ENCODE data around the gene SURF6. TPM values are rescaled to one million over a fixed set of nuclear protein-coding genes. Genes with fewer than 3 reads are reported as not detected.

SURF6 gene
- polyA plus RNA-seq, 3 donors = 0.75 to 12.9 (median 2.9) TPM

GRCh38 chr9:133286523-133286922, 49.5 kb downstream of the SURF6 start:
- peaks cover 1 to 3% (median 3%) of the 10 kb centered on the region in 3 donors for H3K27me3 Mint-ChIP-seq (ENCODE audit: low read depth in 3 of 3)
- Histone ChIP-seq H4K20me1 (ENCODE audit: insufficient read depth, low read length) (no peaks in the 10 kb centered on the region), H3K79me2 (ENCODE audit: insufficient read depth, low read length) (no peaks in the 10 kb centered on the region), H3K36me3 (replicated peaks in 1 of 2; ENCODE audit: control insufficient read depth in 1 of 2, insufficient read depth in 2 of 2, low read length in 2 of 2) (no peaks in the 10 kb centered on the region), H3K27ac (ENCODE audit: low read depth in 1 of 2, low read length in 2 of 2) (no peak overlapping the region), H3K4me2 (replicated peaks; ENCODE audit: extremely low read depth, low read length, poor library complexity, severe bottlenecking) (no peak overlapping the region), H3K4me1 (ENCODE audit: control insufficient read depth in 1 of 2, insufficient read depth in 2 of 2, low read length in 2 of 2) (peaks cover 0 to 4% of the 10 kb centered on the region in 2 donors), H2AFZ (ENCODE audit: insufficient read depth, low read depth, low read length, poor library complexity, severe bottlenecking) (no peak overlapping the region), H3K27me3 (ENCODE audit: control insufficient read depth in 2 of 2, insufficient read depth in 2 of 2, low read length in 2 of 2) (no peaks in the 10 kb centered on the region), H3K9me3 (replicated peaks in 1 of 2; ENCODE audit: control insufficient read depth in 1 of 2, insufficient read depth in 1 of 2, low read length in 2 of 2) (peaks cover 6 to 15% of the 10 kb centered on the region in 2 donors), H3K9ac (ENCODE audit: insufficient read depth, low read length, poor library complexity, severe bottlenecking) (no peak overlapping the region), H3K4me3 (replicated peaks in 1 of 3; ENCODE audit: low read depth in 2 of 3, low read length in 3 of 3) (no peak overlapping the region)
- no peaks in the 10 kb centered on the region for H3K36me3 Mint-ChIP-seq
- peaks cover 11 to 31% (median 26%) of the 10 kb centered on the region in 7 donors for H3K9me3 Mint-ChIP-seq
- H3K27ac Mint-ChIP-seq = no peak overlapping the region
- intact Hi-C loops (cut with micrococcal nuclease) = no loop called here
- TF ChIP-seq CTCF (IDR thresholded peaks at IDR 0.05) = no peak
- no peaks in the 10 kb centered on the region for H3K4me1 Mint-ChIP-seq
- DNase-seq = no peak
- H3K4me3 Mint-ChIP-seq = no peak overlapping the region
- WGBS (ENCODE audit: insufficient coverage) = no CpG with 5 or more reads among the region's 2 CpGs

DNA sequence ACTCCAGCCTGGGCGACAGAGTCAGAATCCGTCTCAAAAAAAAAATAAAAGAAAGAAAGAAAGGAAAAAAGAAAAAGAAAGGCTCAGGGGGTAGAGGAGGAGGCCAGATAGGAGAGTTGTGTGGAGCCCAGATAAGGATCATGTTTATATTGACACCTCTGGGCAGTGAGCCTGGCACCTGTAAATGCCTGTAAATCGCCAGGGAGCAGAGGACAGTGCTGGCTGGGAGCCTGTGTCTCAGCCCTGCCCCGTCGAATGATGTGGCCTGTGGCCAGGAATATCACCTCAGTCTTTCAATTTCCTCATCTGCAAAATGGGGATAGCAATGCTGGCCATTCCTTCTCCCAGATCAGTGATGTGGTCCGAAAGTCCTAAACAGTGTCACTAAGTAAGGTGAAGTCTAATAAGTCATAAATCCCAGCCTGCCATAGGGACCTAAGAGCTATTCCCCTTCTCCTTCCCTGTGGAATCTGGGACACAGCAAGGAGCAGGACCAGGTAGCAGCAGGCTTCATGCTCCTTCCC, 50.7 kb downstream of the SURF6 start:
- H3K9me3 Mint-ChIP-seq = peaks cover 10 to 23% (median 18%) of the 10 kb centered on the region in 7 donors
- H3K4me2 ChIP-seq (replicated peaks; ENCODE audit: extremely low read depth, low read length, poor library complexity, severe bottlenecking) = no peak overlapping the region
- H3K79me2 ChIP-seq (ENCODE audit: insufficient read depth, low read length) = no peaks in the 10 kb centered on the region
- peaks cover 0 to 12% of the 10 kb centered on the region in 2 donors for H3K9me3 ChIP-seq (replicated peaks in 1 of 2; ENCODE audit: control insufficient read depth in 1 of 2, insufficient read depth in 1 of 2, low read length in 2 of 2)
- H3K4me1 ChIP-seq (ENCODE audit: control insufficient read depth in 1 of 2, insufficient read depth in 2 of 2, low read length in 2 of 2) = peaks cover 0 to 4% of the 10 kb centered on the region in 2 donors
- no peak overlapping the region for H3K4me3 ChIP-seq (replicated peaks in 1 of 3; ENCODE audit: low read depth in 2 of 3, low read length in 3 of 3)
- H3K36me3 Mint-ChIP-seq = peaks cover 0 to 1% of the 10 kb centered on the region in 2 donors
- no peak overlapping the region for H3K4me3 Mint-ChIP-seq
- H3K9ac ChIP-seq (ENCODE audit: insufficient read depth, low read length, poor library complexity, severe bottlenecking) = no peak overlapping the region
- no CpG with 5 or more reads among the region's 6 CpGs for WGBS (ENCODE audit: insufficient coverage)
- H2AFZ ChIP-seq (ENCODE audit: insufficient read depth, low read depth, low read length, poor library complexity, severe bottlenecking) = no peak overlapping the region
- intact Hi-C loops (cut with micrococcal nuclease) = no loop called here
- no peak for DNase-seq
- H3K27ac Mint-ChIP-seq = no peak overlapping the region
- H4K20me1 ChIP-seq (ENCODE audit: insufficient read depth, low read length) = no peaks in the 10 kb centered on the region
- no peaks in the 10 kb centered on the region for H3K27me3 ChIP-seq (ENCODE audit: control insufficient read depth in 2 of 2, insufficient read depth in 2 of 2, low read length in 2 of 2)
- no peak overlapping the region for H3K27ac ChIP-seq (ENCODE audit: low read depth in 1 of 2, low read length in 2 of 2)
- H3K36me3 ChIP-seq (replicated peaks in 1 of 2; ENCODE audit: control insufficient read depth in 1 of 2, insufficient read depth in 2 of 2, low read length in 2 of 2) = no peaks in the 10 kb centered on the region
- no peaks in the 10 kb centered on the region for H3K4me1 Mint-ChIP-seq
- H3K27me3 Mint-ChIP-seq (ENCODE audit: low read depth in 3 of 3) = peaks cover 0 to 5% (median 3%) of the 10 kb centered on the region in 3 donors
- no peak for TF ChIP-seq CTCF (IDR thresholded peaks at IDR 0.05)
